ENCODE measurements around the gene PARP15. TPM values are rescaled to one million over a fixed set of nuclear protein-coding genes. Genes with fewer than 3 reads are reported as not detected.

PARP15 gene
- total RNA-seq (1 to 10 TPM; 3.7 to 4.8 TPM), polyA plus RNA-seq (ENCODE audit: insufficient read depth, low read depth, low replicate concordance) (1.5 TPM)
- long read RNA-seq, donor 1 = 0 reads
- long read RNA-seq, donor 2 = 0 reads

GRCh38 chr3:122577409-122578031, at the start of gene PARP15:
TSS of gene PARP15 (plus strand) at chr3:122577650. CDS start at chr3:122577668, 18 bp downstream.
- intact Hi-C loops (cut with DNase I; ENCODE audit: low total_unique reads) = no loop called here
- no peaks in the 10 kb centered on the region for H3K4me1 ChIP-seq
- 4 to 5% methylated on average over 16 to 38 of the region's 40 CpGs for WGBS, 2 donors
- no peaks in the 10 kb centered on the region for H3K9me3 ChIP-seq
- peak within 1 kb of the TSS; percentile 42 to 65 for H3K4me3 ChIP-seq
- TF ChIP-seq, protein P1, sequence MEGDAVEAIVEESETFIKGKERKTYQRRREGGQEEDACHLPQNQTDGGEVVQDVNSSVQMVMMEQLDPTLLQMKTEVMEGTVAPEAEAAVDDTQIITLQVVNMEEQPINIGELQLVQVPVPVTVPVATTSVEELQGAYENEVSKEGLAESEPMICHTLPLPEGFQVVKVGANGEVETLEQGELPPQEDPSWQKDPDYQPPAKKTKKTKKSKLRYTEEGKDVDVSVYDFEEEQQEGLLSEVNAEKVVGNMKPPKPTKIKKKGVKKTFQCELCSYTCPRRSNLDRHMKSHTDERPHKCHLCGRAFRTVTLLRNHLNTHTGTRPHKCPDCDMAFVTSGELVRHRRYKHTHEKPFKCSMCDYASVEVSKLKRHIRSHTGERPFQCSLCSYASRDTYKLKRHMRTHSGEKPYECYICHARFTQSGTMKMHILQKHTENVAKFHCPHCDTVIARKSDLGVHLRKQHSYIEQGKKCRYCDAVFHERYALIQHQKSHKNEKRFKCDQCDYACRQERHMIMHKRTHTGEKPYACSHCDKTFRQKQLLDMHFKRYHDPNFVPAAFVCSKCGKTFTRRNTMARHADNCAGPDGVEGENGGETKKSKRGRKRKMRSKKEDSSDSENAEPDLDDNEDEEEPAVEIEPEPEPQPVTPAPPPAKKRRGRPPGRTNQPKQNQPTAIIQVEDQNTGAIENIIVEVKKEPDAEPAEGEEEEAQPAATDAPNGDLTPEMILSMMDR (IDR thresholded peaks at IDR 0.05) = no peak
- TF ChIP-seq POLR2A (IDR thresholded peaks at IDR 0.05) = no peak
- peak within 1 kb of the TSS in 1 of 2 donors; percentile 56 for H3K27ac ChIP-seq
- DNase-seq = peak; percentile 33
- no peaks in the 10 kb centered on the region for H3K27me3 ChIP-seq
- no peaks in the 10 kb centered on the region for H3K36me3 ChIP-seq (ENCODE audit: low read depth, missing control alignments)

GRCh38 chr3:122530164-122530563, 47.3 kb upstream of the PARP15 start:
- Histone ChIP-seq H3K27me3 (no peaks in the 10 kb centered on the region), H3K36me3 (ENCODE audit: low read depth, missing control alignments) (no peaks in the 10 kb centered on the region), H3K4me1 (no peaks in the 10 kb centered on the region), H3K27ac (no peak overlapping the region), H3K4me3 (no peak overlapping the region), H3K9me3 (no peaks in the 10 kb centered on the region)
- DNase-seq = no peak
- intact Hi-C loops (cut with DNase I; ENCODE audit: low total_unique reads) = no loop called here
- 80 to 85% methylated on average over 2 of the region's 2 CpGs for WGBS, 2 donors
- TF ChIP-seq POLR2A (IDR thresholded peaks at IDR 0.05) = no peak
- TF ChIP-seq, protein P1 (IDR thresholded peaks at IDR 0.05) = no peak

DNA sequence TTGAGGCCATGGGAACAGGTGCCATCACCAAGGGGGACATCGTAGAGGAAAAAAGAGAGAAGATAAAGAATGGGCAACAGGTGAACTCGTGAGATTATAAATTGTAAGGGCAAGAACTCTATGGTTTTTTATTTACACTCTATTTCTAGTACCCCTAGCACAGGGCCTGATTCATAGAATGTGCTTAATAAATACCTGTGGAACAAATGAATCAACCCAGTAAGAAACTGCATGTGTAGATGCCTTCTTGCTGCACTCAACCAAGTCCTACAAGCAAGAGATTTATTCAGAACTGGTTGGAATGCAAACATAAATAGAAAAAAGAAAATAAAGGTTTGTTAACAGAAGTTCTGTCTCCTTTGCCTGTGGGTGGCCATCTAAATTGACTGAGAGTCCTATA, 44.0 kb upstream of the PARP15 start:
- DNase-seq = no peak
- Histone ChIP-seq H3K36me3 (ENCODE audit: low read depth, missing control alignments) (no peaks in the 10 kb centered on the region), H3K4me3 (no peak overlapping the region), H3K4me1 (no peaks in the 10 kb centered on the region), H3K9me3 (no peaks in the 10 kb centered on the region), H3K27ac (no peak overlapping the region), H3K27me3 (no peaks in the 10 kb centered on the region)
- TF ChIP-seq, protein P1 (IDR thresholded peaks at IDR 0.05) = no peak
- no peak for TF ChIP-seq POLR2A (IDR thresholded peaks at IDR 0.05)
- WGBS, 2 donors = 87 to 97% methylated on average over 2 of the region's 2 CpGs
- intact Hi-C loops (cut with DNase I; ENCODE audit: low total_unique reads) = no loop called here

DNA sequence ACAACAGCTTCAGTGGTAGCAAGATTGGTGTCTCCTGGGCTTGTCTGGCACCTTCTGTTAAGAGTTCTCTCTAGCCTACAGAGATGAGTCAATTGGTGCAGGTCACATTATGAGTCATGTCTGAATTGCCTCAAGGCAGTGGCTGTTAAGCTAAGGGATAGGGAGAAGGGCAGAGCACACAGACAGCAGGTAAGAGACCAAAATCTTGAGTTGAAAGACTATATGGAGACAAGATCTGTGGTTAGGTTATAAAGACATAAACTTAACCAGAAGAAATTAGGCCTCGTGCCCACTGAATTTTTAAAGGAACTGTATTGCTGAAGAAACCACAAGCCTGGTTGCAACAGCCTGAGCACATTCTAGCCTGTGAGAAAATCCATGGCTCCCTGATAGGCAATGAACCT, 43.5 kb upstream of the PARP15 start:
- H3K4me3 ChIP-seq = no peak overlapping the region
- no peak for DNase-seq
- no peaks in the 10 kb centered on the region for H3K9me3 ChIP-seq
- H3K27me3 ChIP-seq = no peaks in the 10 kb centered on the region
- TF ChIP-seq, protein P1 (IDR thresholded peaks at IDR 0.05) = no peak
- TF ChIP-seq POLR2A (IDR thresholded peaks at IDR 0.05) = no peak
- H3K27ac ChIP-seq = no peak overlapping the region
- WGBS, 2 donors = 88 to 94% methylated on average over 1 of the region's 1 CpG
- no peaks in the 10 kb centered on the region for H3K36me3 ChIP-seq (ENCODE audit: low read depth, missing control alignments)
- no peaks in the 10 kb centered on the region for H3K4me1 ChIP-seq
- intact Hi-C loops (cut with DNase I; ENCODE audit: low total_unique reads) = no loop called here

Data from testis (tissue), 5 donors.